Iris pigment epithelial cell (primary cell): ENCODE data around the gene GPR152.
A peak's percentile ranks its signal among the peaks of the same experiment; 100 is the strongest.
"Not testable (repeated sequence)": the region's sequence is repeated elsewhere in the genome, so short reads cannot be mapped to it uniquely, and the experiment has no call there.

Experiments used
- DNase-seq: peaks from one replicate; pipeline ENCODE4 v3.0.0-alpha.2; 2011; ENCODE audit warnings: low read depth

GPR152 gene

GRCh38 chr11:67439321-67440228 lies 13.0 kb downstream of the GPR152 start:
- DNase-seq: no peak

GRCh38 chr11:67438158-67438902 lies 14.2 kb downstream of the GPR152 start:
- no peak for DNase-seq

- no peak for DNase-seq
Observed at GRCh38 chr11:67437809-67438157, 14.7 kb downstream of the GPR152 start.

DNA sequence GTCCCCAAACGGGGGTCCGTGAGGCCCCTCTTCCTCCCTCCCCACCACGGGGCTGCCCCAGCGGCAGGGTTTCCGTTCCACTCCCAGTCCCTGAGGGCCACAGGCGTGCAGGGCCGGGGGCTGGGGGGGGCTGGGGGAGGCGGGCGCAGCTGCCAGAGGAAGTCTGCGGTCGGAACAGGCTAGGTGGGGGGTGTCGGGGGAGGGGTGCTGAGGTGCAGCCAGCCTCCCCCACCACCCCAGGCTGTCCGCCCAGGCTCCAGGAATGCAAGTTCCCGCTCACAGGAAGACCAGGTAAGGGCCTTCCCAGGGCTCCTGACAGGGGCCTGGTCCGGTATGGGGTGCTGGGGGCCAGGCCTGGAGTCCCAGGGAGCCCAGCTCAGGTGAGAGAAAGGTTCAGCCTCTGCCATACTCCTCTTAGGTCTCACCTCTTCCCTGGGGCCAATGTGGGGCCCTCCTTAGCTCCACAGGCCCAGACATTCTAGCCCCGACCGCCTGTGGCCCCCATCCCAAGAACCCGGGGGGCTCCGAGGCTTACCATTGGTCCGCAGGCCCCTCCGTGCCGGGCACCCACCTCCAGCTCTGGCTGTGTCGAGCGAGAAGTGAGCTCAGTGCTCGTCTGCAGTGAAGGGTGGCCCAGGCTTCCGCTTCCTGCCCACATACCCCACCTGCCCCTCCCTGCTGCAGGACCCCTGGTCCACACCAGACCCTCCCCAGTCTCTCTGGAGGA lies 15.3 kb downstream of the GPR152 start, which contains the start of gene PTPRCAP:
PTPRCAP (minus strand) TSS at position 601 of the 727 bp plus-strand sequence; CDS start at position 538, 63 bp downstream.
- no peak for DNase-seq

- no peak for DNase-seq
Observed at GRCh38 chr11:67436459-67437081, 16.0 kb downstream of the GPR152 start.

DNA sequence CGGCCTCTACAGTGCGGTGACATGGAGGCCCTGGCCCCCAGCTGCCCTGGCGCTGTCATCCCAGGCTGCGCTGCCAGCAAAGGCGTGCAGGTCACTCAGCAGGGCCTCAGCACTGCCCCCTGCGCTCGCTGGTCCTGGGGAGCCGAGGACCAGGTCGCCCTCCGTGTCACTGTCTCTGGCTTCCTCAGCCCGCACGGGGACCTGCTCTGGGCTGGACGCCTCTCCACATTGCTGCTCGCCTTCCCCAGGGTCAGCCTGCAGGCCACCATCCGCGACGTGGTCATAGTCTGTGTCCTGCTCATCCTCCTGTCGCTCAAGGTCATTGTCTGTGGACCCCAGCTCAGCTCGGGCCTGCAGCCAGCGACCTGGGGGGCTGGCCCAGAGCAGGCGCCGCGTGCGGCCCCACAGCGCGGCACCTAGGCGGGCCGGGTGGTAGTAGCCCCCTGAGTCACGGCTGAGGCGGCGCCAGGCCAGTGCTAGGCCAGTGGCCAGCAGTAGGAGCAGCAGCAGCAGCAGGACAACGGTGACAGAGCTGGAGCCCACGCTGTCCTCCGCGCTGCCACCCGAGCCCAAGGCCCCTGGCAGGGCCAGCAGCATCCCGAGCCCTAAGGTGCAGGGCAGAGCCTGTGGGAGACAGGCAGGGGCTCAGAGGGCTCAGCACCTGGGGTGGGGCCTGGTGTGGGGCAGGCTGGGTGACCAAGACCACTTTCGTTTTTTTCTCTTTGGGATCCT lies 16.6 kb downstream of the GPR152 start:
- DNase-seq: no peak

DNA sequence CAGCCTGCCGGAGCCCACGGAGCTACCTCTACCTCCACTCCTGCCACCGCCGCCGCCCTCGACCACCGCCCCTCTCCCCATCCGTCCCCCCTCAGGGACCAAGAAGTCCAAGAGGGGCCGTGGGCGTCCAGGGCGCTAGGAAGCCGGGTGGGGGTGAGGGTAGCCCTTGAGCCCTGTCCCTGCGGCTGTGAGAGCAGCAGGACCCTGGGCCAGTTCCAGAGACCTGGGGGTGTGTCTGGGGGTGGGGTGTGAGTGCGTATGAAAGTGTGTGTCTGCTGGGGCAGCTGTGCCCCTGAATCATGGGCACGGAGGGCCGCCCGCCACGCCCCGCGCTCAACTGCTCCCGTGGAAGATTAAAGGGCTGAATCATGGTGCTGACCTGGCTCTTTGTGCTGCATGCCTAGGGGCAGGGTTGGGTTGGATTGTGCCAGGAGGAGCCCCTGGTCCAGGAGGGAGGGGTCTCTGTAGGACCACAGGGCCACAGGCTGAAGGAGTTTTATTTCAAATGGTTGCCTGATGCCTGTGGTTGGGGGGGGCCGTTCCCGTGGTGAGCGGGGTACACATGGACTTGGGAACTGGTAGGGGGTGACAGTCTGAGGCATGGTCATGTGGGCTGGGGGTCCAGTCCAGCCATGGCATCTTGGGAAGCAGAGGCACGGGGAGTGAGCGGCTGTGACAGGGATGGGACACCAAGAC lies 17.4 kb downstream of the GPR152 start:
- no peak for DNase-seq

- no peak for DNase-seq
Observed at GRCh38 chr11:67434395-67434881, 18.1 kb downstream of the GPR152 start.

DNA sequence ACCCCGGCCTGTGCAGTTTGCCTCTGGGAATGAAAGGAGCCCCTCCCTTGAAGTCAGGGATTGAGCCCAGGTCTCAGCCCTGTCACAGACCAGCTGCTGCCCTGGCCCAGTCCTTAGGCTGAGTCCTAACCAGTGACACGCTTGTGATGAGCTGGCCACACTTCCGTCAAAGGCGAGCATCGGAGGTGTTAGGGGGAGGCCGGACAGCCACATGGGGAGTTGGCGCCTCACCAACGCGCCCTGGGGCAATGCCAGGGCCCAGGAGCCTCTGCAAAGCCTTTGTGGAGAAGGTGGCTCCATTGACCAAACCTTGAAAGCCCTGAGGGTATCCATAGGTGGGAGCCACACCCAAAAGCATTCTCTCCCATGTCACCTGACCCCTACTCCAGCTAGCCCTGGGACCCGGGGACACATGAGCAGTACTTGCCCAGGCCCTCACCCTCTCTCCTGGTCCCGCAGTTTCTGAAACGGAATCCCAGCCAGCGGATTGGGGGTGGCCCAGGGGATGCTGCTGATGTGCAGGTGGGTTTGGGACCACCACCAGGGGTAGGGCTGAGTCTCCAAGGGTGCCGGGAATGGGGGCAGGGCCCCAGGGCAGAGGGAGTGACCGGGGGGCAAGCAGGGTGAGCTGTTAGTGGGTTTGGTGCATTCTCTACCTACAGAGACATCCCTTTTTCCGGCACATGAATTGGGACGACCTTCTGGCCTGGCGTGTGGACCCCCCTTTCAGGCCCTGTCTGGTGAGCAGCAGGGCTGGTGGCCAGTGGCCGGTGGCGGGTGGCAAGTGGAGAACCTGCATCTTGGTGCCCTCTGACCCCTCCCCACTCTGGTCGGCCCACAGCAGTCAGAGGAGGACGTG lies 18.8 kb downstream of the GPR152 start:
- DNase-seq: no peak

DNA sequence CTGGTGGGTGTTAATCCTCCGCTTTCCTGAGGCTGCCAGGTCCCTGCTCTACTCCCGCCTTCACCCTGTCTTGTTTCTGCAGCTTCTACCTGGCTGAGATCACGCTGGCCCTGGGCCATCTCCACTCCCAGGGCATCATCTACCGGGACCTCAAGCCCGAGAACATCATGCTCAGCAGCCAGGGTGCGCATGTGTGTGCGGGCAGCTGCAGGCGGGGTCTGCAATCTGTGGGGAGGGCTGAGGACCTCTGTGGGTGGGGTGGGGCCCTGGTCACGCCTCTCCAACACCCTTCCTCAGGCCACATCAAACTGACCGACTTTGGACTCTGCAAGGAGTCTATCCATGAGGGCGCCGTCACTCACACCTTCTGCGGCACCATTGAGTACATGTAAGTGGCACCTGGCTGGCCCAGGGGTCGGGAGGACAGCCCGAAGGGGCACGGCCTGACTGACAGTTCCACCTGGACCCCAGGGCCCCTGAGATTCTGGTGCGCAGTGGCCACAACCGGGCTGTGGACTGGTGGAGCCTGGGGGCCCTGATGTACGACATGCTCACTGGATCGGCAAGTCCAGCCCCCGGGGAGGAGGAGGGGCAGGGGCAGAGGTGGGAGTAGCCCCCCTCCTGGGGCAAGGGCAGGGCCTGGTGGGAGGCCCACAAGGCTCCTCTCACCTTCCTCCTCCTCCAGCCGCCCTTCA lies 19.7 kb downstream of the GPR152 start:
- DNase-seq: no peak

GRCh38 chr11:67431346-67432249 lies 20.9 kb downstream of the GPR152 start:
- no peak for DNase-seq

DNA sequence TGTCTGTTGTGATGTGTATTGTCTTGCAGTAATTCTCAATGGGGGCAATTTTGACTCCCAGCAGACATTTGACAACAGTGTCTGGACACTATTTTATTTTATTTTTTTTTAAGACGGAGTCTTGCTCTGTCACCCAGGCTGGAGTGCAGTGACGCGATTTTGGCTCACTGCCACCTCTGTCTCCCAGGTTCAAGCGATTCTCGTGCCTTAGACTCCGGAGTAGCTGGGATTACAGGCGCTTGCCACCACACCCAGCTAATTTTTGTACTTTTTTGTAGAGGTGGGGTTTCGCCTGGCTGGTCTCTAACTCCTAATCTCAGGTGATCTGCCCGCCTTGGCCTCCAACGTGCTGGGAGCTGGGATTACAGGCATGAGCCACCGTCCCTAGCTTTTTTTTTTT lies 22.8 kb downstream of the GPR152 start:
- DNase-seq: no peak

DNA sequence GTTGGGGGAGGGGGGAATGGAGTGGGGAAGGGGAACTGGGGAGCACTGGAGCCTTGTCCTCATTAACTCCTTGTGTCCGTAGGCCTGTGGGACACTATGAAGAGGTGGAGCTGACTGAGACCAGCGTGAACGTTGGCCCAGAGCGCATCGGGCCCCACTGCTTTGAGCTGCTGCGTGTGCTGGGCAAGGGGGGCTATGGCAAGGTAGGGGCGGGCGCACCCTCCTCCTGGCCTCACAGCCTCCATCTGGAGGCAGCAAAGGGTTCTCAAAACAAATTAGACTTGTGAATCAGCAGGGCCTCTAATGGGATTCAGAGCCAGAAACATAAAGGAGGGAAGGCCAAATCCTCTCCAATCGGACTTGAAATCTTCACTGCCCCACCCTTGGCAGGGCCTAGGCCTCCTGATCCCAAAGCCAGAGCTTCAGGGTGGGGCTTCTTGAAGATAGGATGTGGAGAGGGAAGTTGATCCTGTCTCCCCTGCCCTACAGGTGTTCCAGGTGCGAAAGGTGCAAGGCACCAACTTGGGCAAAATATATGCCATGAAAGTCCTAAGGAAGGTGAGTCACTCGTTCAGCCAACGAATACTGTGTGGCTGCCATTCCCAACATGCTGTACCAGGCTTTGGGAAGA lies 23.4 kb downstream of the GPR152 start:
- DNase-seq: no peak

DNA sequence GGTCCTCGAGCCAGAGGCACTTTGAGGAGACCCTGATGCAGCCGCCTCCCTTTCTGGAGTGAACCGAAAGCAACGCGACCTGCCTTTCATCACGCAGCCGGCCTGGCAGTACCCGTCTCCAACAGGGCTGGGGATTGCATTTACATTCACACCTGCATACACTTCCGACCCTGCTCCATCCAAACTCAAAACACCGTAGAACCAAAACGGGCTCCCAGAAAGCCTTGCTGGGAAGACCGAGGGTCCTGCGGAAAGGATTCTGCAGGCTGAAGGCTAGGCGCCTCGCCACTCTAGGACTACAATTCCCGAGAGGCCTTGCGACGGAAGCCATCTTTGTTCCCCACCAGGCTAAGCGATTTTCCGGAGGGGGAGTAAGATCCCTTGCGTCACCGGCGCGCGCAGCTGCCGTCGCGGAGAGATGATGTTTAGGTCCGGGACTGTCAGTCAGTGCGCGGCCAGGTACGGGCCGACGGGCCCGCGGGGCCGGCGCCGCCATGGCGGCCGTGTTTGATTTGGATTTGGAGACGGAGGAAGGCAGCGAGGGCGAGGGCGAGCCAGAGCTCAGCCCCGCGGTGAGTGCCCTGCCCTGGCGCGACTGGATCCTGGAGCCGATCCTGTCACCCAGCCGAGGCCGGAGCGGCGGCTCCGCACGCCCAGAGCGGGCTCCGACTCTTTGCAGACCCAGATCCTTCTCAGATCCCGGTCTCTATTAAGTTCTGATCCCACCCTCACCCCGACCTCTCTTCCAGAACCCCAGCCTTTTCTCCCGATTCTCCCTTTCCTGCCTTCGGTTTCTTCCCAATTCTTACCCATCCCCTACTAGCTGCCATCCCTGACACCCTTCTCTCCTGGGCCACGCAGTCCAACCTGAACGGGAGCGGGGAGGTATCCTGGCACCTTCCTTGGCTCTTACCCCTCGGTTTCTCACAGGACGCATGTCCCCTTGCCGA lies 24.2 kb downstream of the GPR152 start, which contains the start of gene RPS6KB2:
RPS6KB2 (plus strand) TSS at position 443 of the 950 bp plus-strand sequence; CDS start at position 495, 52 bp downstream.
- peak; percentile 96 for DNase-seq

GRCh38 chr11:67427364-67427859 lies 25.1 kb downstream of the GPR152 start:
- not testable (repeated sequence) for DNase-seq
